GM21786 (cell line): Measurements from ENCODE around the gene OFD1.
A peak's percentile ranks its signal among the peaks of the same experiment; 100 is the strongest.

ENCODE experiments used
- ATAC-seq: cut with Tn5 transposase; IDR thresholded peaks from one replicate; pipeline ENCODE4 v1.9.1; 2021; ENCODE audit not compliant: unreplicated experiment

The OFD1 gene

DNA sequence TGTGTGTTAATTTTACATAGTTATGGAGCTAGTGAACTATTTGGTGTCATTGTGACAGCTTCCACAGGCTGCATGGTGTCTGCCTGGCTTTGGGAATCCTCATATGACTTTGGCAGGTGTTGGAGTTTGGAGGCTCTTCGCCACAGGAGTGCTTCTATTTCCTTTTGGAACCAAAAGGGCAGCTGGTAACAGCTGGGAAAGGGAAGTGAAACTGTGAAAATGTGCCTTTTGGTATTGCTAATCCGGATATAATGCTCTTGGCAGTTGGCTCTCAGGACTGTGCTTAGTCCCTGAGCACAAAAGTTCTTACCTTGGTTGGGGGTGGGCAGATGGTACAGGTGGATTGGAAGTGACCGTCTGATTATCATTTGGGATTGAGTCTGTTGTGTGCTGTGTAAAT lies 18.1 kb downstream of the OFD1 start:
- peak; percentile 62 for ATAC-seq

DNA sequence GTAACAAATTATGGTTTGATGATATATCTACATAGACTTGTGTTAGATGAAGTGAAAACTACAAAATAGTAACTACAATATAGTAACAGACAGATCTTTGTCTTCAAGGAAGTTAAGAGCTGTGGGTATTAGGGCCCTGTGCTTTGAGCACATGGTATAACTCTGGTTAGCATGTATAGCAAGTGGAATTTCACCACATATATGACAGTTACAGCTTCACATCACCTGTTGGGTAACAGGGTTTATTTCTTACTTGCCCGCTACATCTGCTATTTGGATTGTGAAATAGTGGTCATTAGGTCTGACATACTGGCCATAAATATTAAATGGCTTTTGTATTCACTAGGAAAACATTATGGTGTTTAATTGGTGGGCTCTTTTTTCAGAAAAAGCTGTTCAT lies 20.2 kb downstream of the OFD1 start:
- ATAC-seq: no peak

DNA sequence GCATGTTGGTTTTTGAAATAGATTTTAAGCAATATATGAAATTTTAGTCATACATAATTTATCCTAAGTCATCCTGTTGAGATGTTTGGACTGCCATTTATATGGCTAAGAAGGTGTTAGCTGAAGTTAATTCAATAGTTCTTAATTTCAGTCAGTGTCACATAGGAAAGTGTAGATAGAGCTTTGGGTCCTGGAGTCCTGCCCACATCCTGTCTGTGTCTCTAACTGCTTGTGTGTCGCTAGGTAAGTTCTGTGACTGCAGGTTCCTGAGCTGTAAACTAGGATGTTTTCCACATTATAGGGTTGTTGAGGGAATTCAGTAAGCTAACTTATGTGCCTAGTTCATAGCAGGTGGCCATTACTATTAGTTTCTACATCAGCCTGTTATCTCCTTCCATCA lies 20.7 kb downstream of the OFD1 start:
- no peak for ATAC-seq

DNA sequence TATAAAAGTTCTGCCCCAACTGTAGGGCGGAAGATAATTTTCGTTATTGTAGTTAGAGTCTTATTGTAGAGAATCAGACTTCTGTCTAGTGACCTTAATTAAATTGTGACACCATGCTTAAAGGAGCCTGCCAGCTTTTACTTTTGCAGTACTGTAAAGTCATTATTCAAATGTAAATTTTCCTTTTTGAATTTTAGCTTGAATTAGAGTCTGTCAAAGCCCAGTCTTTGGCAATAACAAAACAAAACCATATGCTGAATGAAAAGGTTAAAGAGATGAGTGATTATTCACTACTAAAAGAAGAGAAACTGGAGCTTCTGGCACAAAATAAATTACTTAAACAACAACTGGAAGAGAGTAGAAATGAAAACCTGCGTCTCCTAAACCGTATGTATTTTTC lies 21.8 kb downstream of the OFD1 start:
- no peak for ATAC-seq

DNA sequence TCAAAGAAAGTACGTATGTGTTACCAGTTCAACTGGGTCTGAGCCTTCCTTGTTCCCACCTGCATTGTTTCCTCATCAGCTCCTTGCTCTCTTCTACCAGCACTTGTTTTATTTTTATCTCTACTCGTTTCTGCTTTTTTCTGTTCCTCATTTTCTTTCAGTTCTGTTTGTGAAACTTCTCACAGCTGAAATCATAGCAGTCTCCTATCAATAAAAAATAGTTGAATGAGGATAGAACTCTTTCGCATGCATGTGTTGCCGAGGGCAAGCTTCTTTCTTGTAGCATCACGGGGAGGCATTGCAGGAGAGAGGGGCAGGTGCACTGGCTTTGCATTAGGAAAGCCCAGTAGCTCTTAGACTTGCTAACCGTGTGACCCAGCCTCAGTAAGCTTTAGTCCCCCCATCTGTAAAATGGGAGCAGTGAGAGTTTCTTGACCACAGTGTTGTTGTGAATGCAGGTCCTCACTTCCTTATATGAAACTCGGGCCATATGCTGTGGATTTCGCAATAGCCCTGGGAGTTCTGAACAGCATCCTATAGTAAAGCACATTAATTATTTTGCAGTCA lies 24.7 kb downstream of the OFD1 start:
- ATAC-seq: peak; percentile 64

DNA sequence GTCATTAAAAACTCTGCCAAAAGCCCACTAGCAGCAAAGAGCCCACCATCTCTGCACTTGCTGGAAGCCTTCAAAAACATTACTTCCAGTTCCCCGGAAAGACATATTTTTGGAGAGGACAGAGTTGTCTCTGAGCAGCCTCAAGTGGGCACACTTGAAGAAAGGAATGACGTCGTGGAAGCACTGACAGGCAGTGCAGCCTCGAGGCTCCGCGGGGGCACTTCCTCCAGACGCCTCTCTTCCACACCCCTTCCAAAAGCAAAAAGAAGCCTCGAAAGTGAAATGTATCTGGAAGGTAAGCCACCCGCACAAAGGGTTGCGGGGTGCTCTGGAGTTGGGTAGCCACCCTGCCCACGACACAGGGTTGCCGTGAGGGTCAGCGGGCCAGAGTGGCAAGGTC lies 25.9 kb downstream of the OFD1 start:
- no peak for ATAC-seq

DNA sequence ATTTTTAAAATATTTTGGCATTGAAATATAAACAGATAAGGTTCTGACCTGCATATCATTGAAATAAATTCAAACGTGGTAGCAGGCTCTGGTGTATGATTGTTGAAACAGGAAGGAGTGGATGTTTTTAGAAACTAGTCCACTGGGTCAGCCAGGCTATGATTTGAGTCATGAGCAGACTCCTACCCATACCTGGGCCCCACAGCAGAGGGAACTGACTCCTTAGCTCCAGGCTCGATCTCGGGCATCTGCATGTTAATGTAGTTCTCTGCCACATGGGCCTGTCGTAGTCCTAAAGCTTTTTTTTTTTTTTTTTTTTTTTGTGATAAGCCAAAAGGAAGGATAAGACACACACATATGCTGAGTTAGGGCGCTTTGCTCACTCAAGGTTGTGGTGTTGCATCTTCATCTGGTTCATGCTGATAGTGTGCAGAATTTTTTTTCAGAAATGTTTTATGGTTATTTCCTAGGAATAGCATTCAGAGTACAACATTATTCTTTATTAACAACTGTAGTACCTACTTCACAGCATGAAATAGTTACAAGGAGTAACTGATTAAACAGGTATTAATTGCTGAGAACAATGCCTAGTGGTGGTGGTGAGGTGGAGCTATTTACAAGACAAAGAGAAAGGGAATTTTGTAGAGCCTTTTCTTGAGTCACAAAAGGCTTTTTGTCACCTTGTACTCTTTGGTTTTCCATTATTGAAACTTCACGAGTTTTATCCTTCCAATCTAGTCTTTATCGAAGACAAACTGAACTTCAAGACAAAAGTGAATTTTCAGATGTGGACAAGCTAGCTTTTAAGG lies 27.3 kb downstream of the OFD1 start:
- peak; percentile 66 for ATAC-seq

DNA sequence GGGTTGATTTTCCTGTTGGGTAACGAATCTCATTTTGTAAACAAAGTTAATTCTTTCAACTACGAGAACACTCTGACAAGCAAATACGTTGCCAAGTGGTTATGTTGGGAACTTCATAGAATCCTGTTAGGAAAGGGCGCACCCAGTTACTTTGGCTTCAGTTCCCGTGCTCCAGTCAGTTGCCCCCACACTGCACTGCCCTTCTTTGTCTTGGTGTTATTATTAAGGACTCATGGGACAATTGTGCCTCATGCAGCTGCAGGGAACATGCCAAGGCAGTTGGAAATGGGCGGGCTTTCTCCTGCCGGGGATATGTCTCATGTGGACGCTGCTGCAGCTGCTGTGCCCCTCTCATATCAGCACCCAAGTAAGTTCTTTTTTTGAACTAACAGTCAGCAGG lies 28.9 kb downstream of the OFD1 start:
- no peak for ATAC-seq

DNA sequence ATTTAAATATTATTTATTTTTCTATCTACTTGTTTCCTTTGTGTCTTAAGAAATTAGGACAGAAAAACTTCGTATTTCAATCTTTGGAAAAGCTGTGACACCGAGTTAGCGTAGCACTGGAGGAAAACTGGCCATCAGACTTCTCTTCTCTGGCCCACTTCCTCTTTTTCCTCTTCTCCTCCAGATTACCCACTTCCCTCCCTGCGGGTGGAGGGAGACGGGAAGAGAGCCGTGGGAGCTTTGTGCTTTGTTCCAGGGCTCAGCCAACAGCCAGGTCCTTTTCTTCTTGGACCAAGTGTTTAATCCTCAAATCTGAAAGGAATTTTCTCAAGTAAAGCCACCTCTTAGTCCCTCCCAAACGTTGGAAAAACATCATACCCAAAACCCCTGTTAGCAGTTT lies 29.7 kb downstream of the OFD1 start:
- no peak for ATAC-seq

DNA sequence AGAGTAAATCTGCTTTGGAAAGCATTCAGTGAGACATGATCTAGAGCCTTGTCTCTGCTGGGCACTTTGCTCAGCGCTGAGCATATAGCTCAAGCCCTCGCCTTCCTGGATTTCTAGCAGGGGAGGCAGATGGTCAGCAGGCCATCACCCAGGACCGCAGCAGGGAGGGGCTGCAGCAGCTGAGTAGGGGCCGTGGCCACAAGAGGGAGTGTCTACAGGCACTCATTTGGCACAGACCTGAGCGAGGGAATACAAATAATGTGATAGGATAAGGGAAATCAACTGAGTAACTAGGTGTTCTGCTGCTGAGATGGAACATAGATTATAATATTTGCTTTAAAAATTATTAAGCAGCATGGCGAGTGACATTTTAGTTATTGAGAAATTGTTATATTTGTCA lies 30.2 kb downstream of the OFD1 start:
- no peak for ATAC-seq

DNA sequence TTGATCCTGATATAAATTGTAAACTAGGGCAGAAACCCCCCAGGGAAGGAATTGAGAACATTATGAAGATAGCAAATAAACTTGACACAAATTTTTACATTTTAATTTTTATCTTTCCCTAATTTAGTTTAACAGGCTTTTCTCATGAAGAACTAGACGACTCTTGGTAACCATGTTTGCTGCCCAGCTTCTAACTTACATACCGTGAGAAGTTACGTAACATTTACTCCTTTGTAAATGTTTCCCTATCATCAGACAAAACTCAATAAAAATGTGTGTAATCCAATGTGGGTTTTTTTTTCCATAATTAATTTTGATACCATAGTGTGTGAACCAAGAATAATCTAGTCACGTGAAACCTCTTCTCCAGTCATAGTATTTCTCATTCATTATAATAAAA lies 34.4 kb downstream of the OFD1 start:
- ATAC-seq: no peak

DNA sequence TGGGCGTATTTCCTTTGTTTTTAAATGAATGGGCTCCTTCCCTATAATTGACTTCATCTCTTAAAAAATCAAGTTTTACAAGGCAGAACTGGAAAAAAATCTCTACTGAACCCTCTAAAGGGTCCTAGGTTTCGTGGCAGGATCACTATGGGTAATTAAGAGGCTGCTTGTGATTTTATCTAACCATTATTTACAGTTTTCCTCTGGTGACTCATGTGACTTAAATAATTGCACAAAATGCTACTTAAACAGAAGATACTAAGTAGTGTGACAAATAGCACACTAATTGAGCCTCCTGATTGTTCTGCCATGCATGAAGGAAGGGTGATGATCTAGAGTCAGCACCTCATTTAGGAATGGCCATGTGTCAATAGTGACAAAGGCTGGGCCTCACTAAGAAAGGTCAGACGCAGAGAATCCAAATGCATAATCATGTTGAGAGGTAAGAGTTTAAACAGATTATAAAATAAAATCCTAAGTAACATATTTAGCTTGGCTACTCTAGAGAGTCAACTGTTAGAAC lies 35.5 kb downstream of the OFD1 start:
- no peak for ATAC-seq

DNA sequence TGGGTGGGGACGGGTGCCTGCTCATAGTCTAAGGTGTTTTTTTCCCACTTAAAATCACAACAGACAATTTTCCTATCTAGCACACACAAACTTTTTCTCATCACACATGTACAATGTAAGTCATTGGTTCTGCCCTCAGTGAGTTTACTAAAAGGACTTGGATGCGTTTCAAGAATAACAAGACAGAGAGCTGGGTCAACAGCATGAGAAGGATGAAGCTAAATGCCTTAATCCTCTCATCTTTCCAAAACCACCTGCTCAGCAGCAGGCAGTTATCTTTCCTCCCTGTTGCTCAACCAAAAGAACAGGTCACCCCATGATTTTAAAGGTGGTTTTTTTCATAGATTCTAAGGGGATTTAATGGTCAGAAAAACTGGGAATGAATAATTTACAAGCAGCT lies 40.1 kb downstream of the OFD1 start:
- no peak for ATAC-seq

DNA sequence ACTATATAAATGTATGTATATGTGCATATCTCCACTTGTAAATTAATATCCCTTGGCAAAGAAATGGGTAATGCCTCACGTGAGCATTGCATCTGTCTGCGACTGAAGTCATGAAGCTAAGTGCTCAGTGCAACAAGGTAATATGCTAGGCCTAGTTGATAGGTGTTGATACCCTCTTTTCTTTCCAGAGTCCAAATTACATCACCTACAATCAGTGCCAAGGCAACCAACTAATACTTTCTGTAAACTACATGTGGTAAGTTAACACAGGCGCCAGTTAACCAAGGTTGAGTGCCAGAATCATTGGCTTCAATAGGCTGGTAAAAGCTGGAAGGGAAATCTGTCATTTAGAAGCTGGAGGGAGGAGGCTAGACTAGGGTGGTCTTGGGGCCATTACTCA lies 41.3 kb downstream of the OFD1 start:
- ATAC-seq: no peak

DNA sequence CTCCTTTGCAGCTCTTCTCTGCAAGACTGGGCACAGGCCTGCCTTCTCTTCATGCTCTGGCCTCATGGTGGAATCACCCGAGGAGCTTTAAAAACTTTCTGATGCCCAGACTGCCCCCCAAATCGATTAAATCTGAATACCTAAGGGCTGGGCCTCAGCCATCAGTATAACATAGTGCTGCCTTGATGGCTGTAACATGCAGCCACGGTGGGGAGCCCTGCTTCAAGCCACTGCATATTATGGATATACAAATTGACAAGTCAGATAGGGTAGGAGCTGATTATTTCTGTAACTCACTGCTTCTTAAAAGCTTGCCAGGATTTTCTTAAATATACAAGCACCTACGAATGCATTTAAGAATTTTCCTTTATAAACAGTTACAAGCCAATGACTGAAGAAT lies 41.8 kb downstream of the OFD1 start:
- no peak for ATAC-seq

DNA sequence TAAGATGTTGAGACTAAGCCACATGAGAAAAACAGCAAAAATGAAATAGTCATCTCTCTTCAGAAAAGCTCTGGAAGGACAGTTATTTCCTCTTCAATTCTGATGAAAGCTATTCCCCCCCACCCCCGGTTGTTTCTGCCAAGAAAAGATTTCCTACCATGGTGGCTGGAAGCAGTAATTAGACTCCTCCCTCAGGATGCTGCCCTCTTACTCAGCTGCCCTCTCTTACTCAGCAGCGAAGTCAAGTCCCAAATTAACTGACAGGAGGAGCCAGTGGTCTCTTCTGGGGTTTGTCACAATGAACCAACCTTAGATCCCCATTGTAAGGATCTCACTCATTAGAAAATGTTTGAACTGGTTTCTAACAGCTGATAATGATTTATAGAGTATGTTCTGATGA lies 44.4 kb downstream of the OFD1 start:
- ATAC-seq: no peak

DNA sequence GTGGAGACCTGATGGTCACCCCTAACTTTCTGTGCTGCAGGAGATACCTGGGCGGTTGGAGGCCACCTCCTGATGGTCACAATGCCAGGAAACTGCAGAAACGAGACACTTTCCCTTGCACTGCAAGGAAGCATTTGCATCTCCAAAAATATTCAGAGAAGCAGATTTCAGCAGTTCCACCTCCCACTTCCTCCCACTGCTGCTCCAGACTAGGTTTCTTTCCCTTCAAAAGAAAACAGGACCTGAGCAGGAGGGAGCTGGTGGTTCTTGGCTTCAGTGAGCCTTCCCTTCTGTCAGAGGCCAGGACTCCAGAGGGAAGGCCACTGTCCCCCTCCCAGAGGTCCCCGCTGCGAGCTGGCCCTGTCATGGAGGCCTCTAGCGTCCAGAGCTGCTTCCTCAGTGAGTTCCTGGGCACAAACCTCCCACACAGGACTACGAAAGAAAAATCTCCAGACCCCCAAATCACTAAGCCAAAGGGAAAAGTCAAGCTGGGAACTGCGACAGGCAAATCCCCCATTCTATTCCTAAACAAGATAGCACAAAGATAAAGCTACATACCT lies 46.4 kb downstream of the OFD1 start:
- no peak for ATAC-seq

DNA sequence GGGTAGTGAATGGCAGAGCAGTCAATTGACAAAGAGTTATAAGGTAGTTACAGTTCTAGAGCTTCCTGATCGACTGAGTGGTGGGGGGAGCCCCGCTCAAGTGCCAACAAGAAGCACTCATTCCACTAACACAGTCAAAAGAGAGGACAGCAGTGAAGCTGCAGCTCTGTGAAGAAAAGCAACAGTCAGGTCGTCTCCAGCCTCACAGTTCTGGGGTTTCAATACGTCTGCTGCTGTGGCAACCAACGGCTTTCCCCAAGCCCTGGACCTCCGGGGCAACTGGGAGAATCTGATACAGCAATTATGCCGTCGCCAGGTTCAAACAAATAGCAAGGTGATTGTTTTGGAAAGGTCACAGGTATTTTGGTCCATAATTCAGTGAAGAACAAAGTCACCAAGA lies 51.5 kb downstream of the OFD1 start:
- ATAC-seq: no peak

DNA sequence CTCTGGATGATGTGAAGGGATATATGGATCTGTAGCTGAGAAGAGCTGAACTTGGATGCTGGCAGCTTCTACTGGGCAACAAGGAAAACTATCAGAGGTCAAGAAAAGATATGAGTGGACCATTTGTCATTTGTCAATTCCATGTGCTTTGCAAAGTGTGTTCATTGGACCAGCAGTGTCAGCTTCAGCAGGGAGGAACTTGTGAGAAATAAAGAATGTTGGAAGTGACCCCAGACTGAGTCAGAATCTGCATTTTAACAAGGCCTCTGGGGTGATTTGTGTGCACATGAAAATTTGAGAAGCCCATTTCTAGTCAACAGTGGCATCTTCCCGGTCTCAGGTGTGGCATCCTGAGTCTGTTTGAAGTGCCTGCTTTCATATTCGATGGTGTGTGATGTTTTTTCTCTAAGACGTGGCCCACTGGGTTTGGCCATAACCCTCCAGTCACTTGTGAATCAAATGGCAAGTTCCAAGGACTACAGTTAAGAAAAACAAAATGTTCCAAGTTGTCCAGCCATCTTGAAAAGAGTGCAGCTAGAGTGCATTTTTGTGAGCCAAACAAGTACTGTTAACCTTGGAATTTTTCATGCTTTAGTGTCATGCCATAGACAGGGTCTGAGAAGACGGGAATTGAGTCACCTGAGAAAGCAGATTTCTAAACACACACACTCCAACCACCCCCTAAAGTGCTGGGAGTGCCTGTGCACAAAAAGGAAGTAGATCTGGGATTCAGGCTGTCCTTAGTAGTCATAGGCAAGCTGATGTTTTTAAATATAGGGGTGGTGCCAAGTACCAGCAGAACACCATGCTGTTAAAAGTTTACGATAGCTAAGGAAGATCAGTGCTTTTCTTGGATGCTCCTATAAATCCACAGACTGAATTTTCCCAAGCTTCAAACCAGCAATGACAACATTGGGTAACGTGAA lies 55.9 kb downstream of the OFD1 start:
- ATAC-seq: no peak

DNA sequence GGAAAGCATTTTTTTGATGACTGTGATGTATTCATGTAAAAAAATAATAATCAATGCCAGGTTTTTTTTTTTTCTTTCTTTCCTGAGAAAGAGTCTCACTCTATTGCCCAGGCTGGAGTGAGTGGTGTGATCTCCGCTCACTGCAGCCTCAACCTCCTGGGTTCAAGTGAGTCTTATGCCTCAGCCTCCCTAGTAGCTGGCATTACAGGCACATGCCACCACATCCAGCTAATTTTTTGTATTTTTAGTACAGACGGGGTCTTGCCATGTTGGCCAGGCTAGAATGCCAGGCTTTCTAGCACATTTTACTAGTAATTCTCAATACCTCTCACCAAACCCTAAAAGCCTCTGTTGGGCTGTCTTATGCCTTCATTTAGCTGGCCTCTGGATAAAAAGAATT lies 56.6 kb downstream of the OFD1 start:
- ATAC-seq: no peak

DNA sequence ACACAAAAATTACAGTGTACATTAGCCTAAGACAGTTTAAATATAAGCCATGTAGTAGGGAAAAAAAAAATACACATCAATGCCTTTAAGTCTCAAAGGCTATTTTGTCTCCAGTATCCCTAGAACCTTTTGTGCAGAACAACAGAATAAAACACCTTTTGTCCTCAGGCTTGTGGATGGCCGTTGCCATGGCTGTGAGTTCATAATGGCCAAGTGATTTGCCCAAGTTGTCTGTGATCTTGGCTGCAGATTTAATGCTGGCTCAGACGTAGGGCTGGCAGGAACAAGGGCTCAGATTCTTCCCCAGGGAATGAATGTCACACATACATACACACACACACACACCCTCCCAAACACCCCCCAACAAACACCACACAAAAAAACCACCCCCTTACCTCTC lies 57.0 kb downstream of the OFD1 start:
- no peak for ATAC-seq
